Measurements from ENCODE around the gene APMAP.

DNA sequence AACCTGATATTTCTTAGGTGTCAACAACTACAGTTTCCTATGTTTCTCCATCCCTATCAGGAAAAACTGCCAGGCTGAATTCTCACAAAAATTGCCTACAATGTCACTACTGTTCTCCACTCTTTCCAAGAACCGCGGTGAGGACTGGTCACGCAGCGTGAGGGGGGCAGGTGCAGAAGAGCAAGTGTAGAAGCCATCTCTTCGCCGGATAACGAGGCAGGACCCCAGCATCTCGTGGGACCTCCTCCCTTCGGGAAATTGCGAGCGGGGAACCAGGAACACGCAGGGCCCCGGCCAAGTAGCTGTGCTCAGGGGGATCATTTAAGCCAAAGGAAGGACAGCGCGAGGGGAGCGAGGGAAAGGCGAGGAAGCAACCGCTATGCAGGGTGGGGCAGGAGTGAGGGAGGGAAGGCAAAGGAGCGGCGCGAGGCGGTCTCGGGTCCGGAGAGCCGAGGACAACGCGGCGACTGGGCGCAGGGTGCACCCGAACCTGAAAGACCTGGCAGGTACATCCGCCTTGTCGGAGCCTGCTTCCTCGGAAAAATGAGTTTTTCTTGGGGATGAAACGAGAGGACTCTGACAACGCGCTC lies 559 bp downstream of the APMAP start:
- TF ChIP-seq POLR2A (IDR thresholded peaks at IDR 0.05) (no peak), POLR2AphosphoS5 (IDR thresholded peaks at IDR 0.05) (no peak)
- TF ChIP-seq, protein P1, sequence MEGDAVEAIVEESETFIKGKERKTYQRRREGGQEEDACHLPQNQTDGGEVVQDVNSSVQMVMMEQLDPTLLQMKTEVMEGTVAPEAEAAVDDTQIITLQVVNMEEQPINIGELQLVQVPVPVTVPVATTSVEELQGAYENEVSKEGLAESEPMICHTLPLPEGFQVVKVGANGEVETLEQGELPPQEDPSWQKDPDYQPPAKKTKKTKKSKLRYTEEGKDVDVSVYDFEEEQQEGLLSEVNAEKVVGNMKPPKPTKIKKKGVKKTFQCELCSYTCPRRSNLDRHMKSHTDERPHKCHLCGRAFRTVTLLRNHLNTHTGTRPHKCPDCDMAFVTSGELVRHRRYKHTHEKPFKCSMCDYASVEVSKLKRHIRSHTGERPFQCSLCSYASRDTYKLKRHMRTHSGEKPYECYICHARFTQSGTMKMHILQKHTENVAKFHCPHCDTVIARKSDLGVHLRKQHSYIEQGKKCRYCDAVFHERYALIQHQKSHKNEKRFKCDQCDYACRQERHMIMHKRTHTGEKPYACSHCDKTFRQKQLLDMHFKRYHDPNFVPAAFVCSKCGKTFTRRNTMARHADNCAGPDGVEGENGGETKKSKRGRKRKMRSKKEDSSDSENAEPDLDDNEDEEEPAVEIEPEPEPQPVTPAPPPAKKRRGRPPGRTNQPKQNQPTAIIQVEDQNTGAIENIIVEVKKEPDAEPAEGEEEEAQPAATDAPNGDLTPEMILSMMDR (IDR thresholded peaks at IDR 0.05): no peak
